K562 (cell line): ENCODE measurements around the gene NKAPL. TPM values are rescaled to one million over a fixed set of nuclear protein-coding genes. Genes with fewer than 3 reads are reported as not detected.

Source experiments
- ADNP ChIP-seq: fragments of 200-800 bp; sonication (Bioruptor generic); IDR thresholded peaks from 2 replicates; pipeline ENCODE4 v1.6.1; 2016; ENCODE audit warnings: missing genetic modification characterization, missing compliant biosample characterization
- CHCHD3 ChIP-seq: fragments of 250-450 bp; sonication (Bioruptor Pico); IDR thresholded peaks from 2 replicates; pipeline ENCODE4 v2.1.2; 2022; ENCODE audit warnings: mild to moderate bottlenecking
- EGR1 ChIP-seq: fragments of 450-650 bp; conservative IDR thresholded peaks from 2 replicates; pipeline ENCODE4 v1.6.1; 2017; ENCODE audit warnings: mild to moderate bottlenecking
- EHMT2 ChIP-seq: fragments of 450-650 bp; IDR thresholded peaks from 2 replicates; pipeline ENCODE4 v1.6.1; 2018; ENCODE audit warnings: antibody characterized with exemption
- GTF2B ChIP-seq: IDR thresholded peaks from 2 replicates; pipeline ENCODE4 v1.6.1; 2011; ENCODE audit not compliant: insufficient read length; ENCODE audit errors: extremely low read depth
- ILF3 ChIP-seq: fragments of 450-650 bp; IDR thresholded peaks from 2 replicates; pipeline ENCODE4 v1.6.1; 2018; ENCODE audit warnings: antibody characterized with exemption, mild to moderate bottlenecking, moderate library complexity, borderline replicate concordance
- KAT8 ChIP-seq: fragments of 450-650 bp; IDR thresholded peaks from 2 replicates; pipeline ENCODE4 v1.6.1; 2016; ENCODE audit warnings: low read depth, mild to moderate bottlenecking
- KDM5B ChIP-seq: fragments of 200-600 bp; sonication (generic); IDR thresholded peaks from 2 replicates; pipeline ENCODE4 v1.6.1; 2012; ENCODE audit warnings: low read depth, mild to moderate bottlenecking, moderate library complexity, low read length, control low read depth, inconsistent platforms; ENCODE audit not compliant: insufficient replicate concordance
- MEIS2 ChIP-seq: fragments of 450-650 bp; IDR thresholded peaks from 2 replicates; pipeline ENCODE4 v1.6.1; 2014; ENCODE audit warnings: mild to moderate bottlenecking; ENCODE audit not compliant: partially characterized antibody
- MTF1 ChIP-seq: fragments of 250-450 bp; sonication (Bioruptor Pico); IDR thresholded peaks from 2 replicates; pipeline ENCODE4 v1.9.0; 2021; ENCODE audit warnings: moderate library complexity, mild to moderate bottlenecking, inconsistent platforms, borderline replicate concordance
- MXI1 ChIP-seq: IDR thresholded peaks from 2 replicates; pipeline ENCODE4 v1.6.1; 2011; ENCODE audit warnings: low read depth, mild to moderate bottlenecking, improper control_type of control experiment, low read length
- RBM22 ChIP-seq: fragments of 200-400 bp; formaldehyde crosslinking; IDR thresholded peaks from 2 replicates; pipeline ENCODE4 v1.6.1; 2018; ENCODE audit warnings: low read length, low read depth; ENCODE audit not compliant: poor library complexity, severe bottlenecking
- SMARCC2 ChIP-seq: fragments of 450-650 bp; IDR thresholded peaks from 2 replicates; pipeline ENCODE4 v1.6.1; 2017; ENCODE audit warnings: antibody characterized with exemption, moderate library complexity, mild to moderate bottlenecking, low read depth
- STAT6 ChIP-seq: sonication (generic); formaldehyde crosslinking; IDR thresholded peaks from 2 replicates; pipeline ENCODE4 v1.8.1; 2023; ENCODE audit warnings: mild to moderate bottlenecking, missing genetic modification reagents
- THRA ChIP-seq: fragments of 450-650 bp; IDR thresholded peaks from 2 replicates; pipeline ENCODE4 v1.6.1; 2017; ENCODE audit warnings: mild to moderate bottlenecking, moderate library complexity
- USF2 ChIP-seq: sonication (generic); formaldehyde crosslinking; IDR thresholded peaks from 2 replicates; pipeline ENCODE4 v1.5.0; 2020; ENCODE audit warnings: missing genetic modification reagents
- XRCC5 ChIP-seq: fragments of 200-400 bp; formaldehyde crosslinking; IDR thresholded peaks from 2 replicates; pipeline ENCODE4 v1.6.1; 2017; ENCODE audit warnings: low read depth, mild to moderate bottlenecking, low read length
- ZBTB7A ChIP-seq: IDR thresholded peaks from 2 replicates; pipeline ENCODE4 v1.6.1; 2011; ENCODE audit warnings: low read depth, mild to moderate bottlenecking, low read length, moderate library complexity, borderline replicate concordance; ENCODE audit not compliant: control insufficient read depth
- ZNF133 ChIP-seq: fragments of 250-450 bp; sonication (Bioruptor Pico); IDR thresholded peaks from 2 replicates; pipeline ENCODE4 v1.4.0; 2020; ENCODE audit warnings: mild to moderate bottlenecking
- ZNF280A ChIP-seq: fragments of 450-650 bp; IDR thresholded peaks from 2 replicates; pipeline ENCODE4 v1.6.1; 2018; ENCODE audit warnings: mild to moderate bottlenecking, low read depth; ENCODE audit not compliant: partially characterized antibody
- ZNF408 ChIP-seq: fragments of 250-450 bp; sonication (Bioruptor Pico); IDR thresholded peaks from 2 replicates; pipeline ENCODE4 v1.4.0; 2020; ENCODE audit warnings: low read depth, mild to moderate bottlenecking, moderate library complexity
- polyA plus RNA-seq, 8 experiments: library from polyadenylated mRNA; depleted of rRNA in 4 of 8; stranded (reverse) in 5 of 8; unstranded in 3 of 8; fragments of >200 nt; fragmentation: Nextera tagmentation in 2 of 8; fragmentation: Illumina TruSeq in 1 of 8; extraction: Ambion mirVana in 2 of 8; extraction: Trizol in 1 of 8; gene quantifications; 2 replicates each; pipeline versions ENCODE4 v1.2.1 to v1.2.3, GENCODE V29; 2011 to 2014; ENCODE audit warnings: inconsistent platforms in 1 of 8, missing spikeins in 1 of 8
- total RNA-seq, 7 experiments: library from RNA; depleted of rRNA in 6 of 7; stranded (reverse); fragments of >200 nt in 6 of 7; fragmentation: Illumina TruSeq in 2 of 7; extraction: Trizol in 2 of 7; gene quantifications; 2 replicates each; pipeline versions ENCODE4 v1.2.1 to v1.2.3, GENCODE V29; 2011 to 2021; ENCODE audit warnings: low replicate concordance in 1 of 7

Gene NKAPL
- total and polyA plus RNA-seq, 9 of the 15 experiments (the other 6 are each of a cell fraction or from before 2014, with no cell fraction given), result not detected

GRCh38 chr6:28281288-28282064 lies 22.4 kb downstream of the NKAPL start, which contains the start of gene PGBD1 (continued):
- TF ChIP-seq STAT6 (CRISPR knock-in tag) (no peak), RBM22 (peak; percentile 43), KAT8 (no peak), XRCC5 (peak; percentile 69; the same call in 1 of the 2 replicates), ZBTB7A (peak; percentile 93), THRA (no peak), MTF1 (no peak), SMARCC2 (no peak), MXI1 (no peak), ZNF280A (no peak), EGR1 (no peak), ZNF133 (CRISPR knock-in tag) (no peak), ZNF408 (CRISPR knock-in tag) (no peak), CHCHD3 (no peak), MEIS2 (no peak), KDM5B (peak; percentile 88), USF2 (CRISPR knock-in tag) (no peak), GTF2B (no peak), ILF3 (no peak), ADNP (no peak), EHMT2 (no peak)
